ENCODE measurements around the gene CLIC6. TPM values are rescaled to one million over a fixed set of nuclear protein-coding genes. Genes with fewer than 3 reads are reported as not detected.

The CLIC6 gene
- polyA plus RNA-seq, 1 donor (not counting 4 experiments of a cell fraction or from before 2014, with no cell fraction given), result not detected

GRCh38 chr21:34730756-34731445 is 62.1 kb downstream of the CLIC6 start:
- H3K4me3 ChIP-seq (ENCODE audit: control insufficient read depth in 2 of 3, extremely low read depth in 1 of 3, insufficient read depth in 2 of 3, low read depth in 1 of 3, low read length in 3 of 3), result no peak overlapping the region
- H3K9me1 ChIP-seq (ENCODE audit: control insufficient read depth, extremely low read depth, insufficient read depth, low read length), result no peaks in the 10 kb centered on the region
- H3K4me2 ChIP-seq (ENCODE audit: control insufficient read depth, extremely low read depth, insufficient read depth, low read depth, low read length), result peak overlapping the region; percentile 16
- no peaks in the 10 kb centered on the region for H3K27me3 ChIP-seq (ENCODE audit: control insufficient read depth, extremely low read depth, insufficient read depth, low read length)
- peak; percentile 76 for FAIRE-seq
- H3K4me1 ChIP-seq (ENCODE audit: control insufficient read depth, extremely low read depth, insufficient read depth, low read length), result peaks cover 54% of the 10 kb centered on the region
- H3K9me3 ChIP-seq (ENCODE audit: control insufficient read depth, low read depth, low read length), result no peaks in the 10 kb centered on the region
- no peaks in the 10 kb centered on the region for H3K36me3 ChIP-seq (ENCODE audit: control insufficient read depth in 2 of 2, extremely low read depth in 1 of 2, insufficient read depth in 2 of 2, low read length in 2 of 2)
- H2AFZ ChIP-seq (ENCODE audit: control insufficient read depth, low read length), result peak overlapping the region; percentile 58
- no peak for DNase-seq (ENCODE audit: low read depth, low spot score)
- H3K79me2 ChIP-seq (ENCODE audit: control insufficient read depth, insufficient read depth, low read length), result no peaks in the 10 kb centered on the region
- TF ChIP-seq EZH2 (IDR thresholded peaks at IDR 0.05; ENCODE audit: low read length) (no peak), CTCF (optimal IDR thresholded peaks at IDR 0.05 in 1 of 3, IDR thresholded peaks at IDR 0.05 in 1 of 3, conservative IDR thresholded peaks at IDR 0.05 in 1 of 3; ENCODE audit: extremely low read depth in 1 of 3, insufficient read depth in 2 of 3, low read length in 3 of 3) (no peak)
- dilution Hi-C loops (cut with MboI; ENCODE audit: extremely low pct_ligation_motif_present, low sequenced_read_pairs), result no loop called here
- no peak overlapping the region for H3K9ac ChIP-seq (ENCODE audit: control insufficient read depth, extremely low read depth, insufficient read depth, low read length)
- H3K27ac ChIP-seq (ENCODE audit: control insufficient read depth, insufficient read depth, low read length), result peak overlapping the region; percentile 11
- no peaks in the 10 kb centered on the region for H4K20me1 ChIP-seq (ENCODE audit: control insufficient read depth, extremely low read depth, insufficient read depth, low read length)

- Histone ChIP-seq H3K4me1 (ENCODE audit: control insufficient read depth, extremely low read depth, insufficient read depth, low read length) (peaks cover 49% of the 10 kb centered on the region), H3K9ac (ENCODE audit: control insufficient read depth, extremely low read depth, insufficient read depth, low read length) (peak overlapping the region; percentile 6), H4K20me1 (ENCODE audit: control insufficient read depth, extremely low read depth, insufficient read depth, low read length) (no peaks in the 10 kb centered on the region), H3K36me3 (ENCODE audit: control insufficient read depth in 2 of 2, extremely low read depth in 1 of 2, insufficient read depth in 2 of 2, low read length in 2 of 2) (no peaks in the 10 kb centered on the region), H3K9me3 (ENCODE audit: control insufficient read depth, low read depth, low read length) (no peaks in the 10 kb centered on the region), H3K9me1 (ENCODE audit: control insufficient read depth, extremely low read depth, insufficient read depth, low read length) (no peaks in the 10 kb centered on the region), H2AFZ (ENCODE audit: control insufficient read depth, low read length) (no peak overlapping the region), H3K27ac (ENCODE audit: control insufficient read depth, insufficient read depth, low read length) (peak overlapping the region; percentile 77), H3K4me3 (ENCODE audit: control insufficient read depth in 2 of 3, extremely low read depth in 1 of 3, insufficient read depth in 2 of 3, low read depth in 1 of 3, low read length in 3 of 3) (no peak overlapping the region), H3K79me2 (ENCODE audit: control insufficient read depth, insufficient read depth, low read length) (no peaks in the 10 kb centered on the region), H3K4me2 (ENCODE audit: control insufficient read depth, extremely low read depth, insufficient read depth, low read depth, low read length) (peak overlapping the region; percentile 27), H3K27me3 (ENCODE audit: control insufficient read depth, extremely low read depth, insufficient read depth, low read length) (no peaks in the 10 kb centered on the region)
- FAIRE-seq, result peak; percentile 84
- peak; percentile 77 for DNase-seq (ENCODE audit: low read depth, low spot score)
- no peak for TF ChIP-seq EZH2 (IDR thresholded peaks at IDR 0.05; ENCODE audit: low read length)
- no peak for TF ChIP-seq CTCF (optimal IDR thresholded peaks at IDR 0.05 in 1 of 3, IDR thresholded peaks at IDR 0.05 in 1 of 3, conservative IDR thresholded peaks at IDR 0.05 in 1 of 3; ENCODE audit: extremely low read depth in 1 of 3, insufficient read depth in 2 of 3, low read length in 3 of 3)
- dilution Hi-C loops (cut with MboI; ENCODE audit: extremely low pct_ligation_motif_present, low sequenced_read_pairs), result no loop called here
Observed at GRCh38 chr21:34732388-34732821, 63.6 kb downstream of the CLIC6 start.

All from keratinocyte (primary cell).